Spleen (tissue), 11 donors: ENCODE data around the gene TNPO1. TPM values are rescaled to one million over a fixed set of nuclear protein-coding genes. Genes with fewer than 3 reads are reported as not detected.
A peak's percentile ranks its signal among the peaks of the same experiment; 100 is the strongest.

Experiments
- DNase-seq: peaks from one replicate; pipeline ENCODE4 v3.0.0-alpha.2; 2020
- H3K27ac ChIP-seq, 8 donors: fragments of 200-600 bp; sonication (generic) in 7 of 8; 1 replicate in 4 of 8; 2 replicates in 4 of 8; pipeline versions ENCODE4 v1.5.0 to v1.8.0; 2016 to 2021; ENCODE audit warnings: inconsistent platforms in 4 of 8, mild to moderate bottlenecking in 4 of 8, moderate library complexity in 1 of 8
- H3K27me3 ChIP-seq, 7 donors: fragments of 200-600 bp; sonication (generic) in 6 of 7; replicated peaks in 1 of 7; 1 replicate in 4 of 7; 2 replicates in 3 of 7; pipeline versions ENCODE4 v1.5.0 to v1.8.0; 2016 to 2021; ENCODE audit warnings: inconsistent platforms in 3 of 7, mild to moderate bottlenecking in 1 of 7
- H3K36me3 ChIP-seq, 6 donors: fragments of 200-600 bp; sonication (generic) in 5 of 6; 1 replicate in 4 of 6; 2 replicates in 2 of 6; pipeline versions ENCODE4 v1.5.0 to v1.8.0; 2016 to 2021; ENCODE audit warnings: inconsistent platforms in 2 of 6
- H3K4me1 ChIP-seq, 6 donors: fragments of 200-600 bp; sonication (generic) in 5 of 6; 1 replicate in 3 of 6; 2 replicates in 3 of 6; pipeline versions ENCODE4 v1.5.0 to v1.8.0; 2016 to 2021; ENCODE audit warnings: inconsistent platforms in 3 of 6
- H3K4me3 ChIP-seq, 8 donors: fragments of 200-600 bp; sonication (generic) in 7 of 8; 1 replicate in 4 of 8; 2 replicates in 4 of 8; pipeline versions ENCODE4 v1.5.0 to v1.8.0; 2016 to 2021; ENCODE audit warnings: inconsistent platforms in 4 of 8, mild to moderate bottlenecking in 4 of 8, moderate library complexity in 2 of 8
- H3K9me3 ChIP-seq, 8 donors: fragments of 200-600 bp; sonication (generic) in 7 of 8; 1 replicate in 4 of 8; 2 replicates in 4 of 8; pipeline versions ENCODE4 v1.5.0 to v1.8.0; 2016 to 2021; ENCODE audit warnings: inconsistent platforms in 4 of 8
- POLR2A ChIP-seq, 3 donors: fragments of 450-650 bp; IDR thresholded peaks; one replicate each; pipeline ENCODE4 v1.5.1; 2017; ENCODE audit warnings: antibody characterized with exemption in 3 of 3, mild to moderate bottlenecking in 1 of 3
- POLR2AphosphoS5 ChIP-seq, 3 donors: sonication (generic); formaldehyde crosslinking; IDR thresholded peaks; one replicate each; pipeline ENCODE4 v1.5.1; 2017; ENCODE audit warnings: antibody characterized with exemption in 3 of 3
- WGBS, 5 donors: extraction: QIAGEN DNeasy Blood & Tissue Kit in 3 of 5; methylation state at CpG; one replicate each; pipeline versions ENCODE4 v1.1.5 to v1.1.7; 2013 to 2018; 5-methylcytosine and 5-hydroxymethylcytosine counted together
- intact Hi-C: fragments of 100-400 bp; cut with DNase I; formaldehyde crosslinking; loops from one replicate; pipeline ENCODE4 v1.15.0; 2023; ENCODE audit warnings: low total_unique reads
- polyA plus RNA-seq, 3 donors: library from polyadenylated mRNA; stranded (reverse); fragments of 200-250 nt; gene quantifications; one replicate each; pipeline ENCODE4 v1.2.1, GENCODE V29; 2013
- total RNA-seq, 7 donors: library from RNA; depleted of rRNA in 3 of 7; stranded (reverse); fragments of >200 nt in 3 of 7; fragmentation: NEBNext Ultra II Directional in 4 of 7; extraction: Animal tissue kit (Norgen Biotek cat#: 25700) in 4 of 7; gene quantifications; one replicate each; pipeline versions ENCODE4 v1.1.0 to v1.2.1, GENCODE V29; 2016 to 2021
- TF ChIP-seq, protein P1 (sequence below), 11 experiments: fragments of 200-600 bp in 7 of 11; fragments of 450-650 bp in 4 of 11; sonication (generic) in 4 of 11; IDR thresholded peaks in 8 of 11; conservative IDR thresholded peaks in 3 of 11; 1 replicate in 7 of 11; 2 replicates in 4 of 11; pipeline versions ENCODE4 v1.4.0 to v1.8.0; 2016 to 2021; ENCODE audit warnings: antibody characterized with exemption in 11 of 11, inconsistent platforms in 4 of 11, mild to moderate bottlenecking in 1 of 11
- donor health status: healthy with polysubstance abuse.
- donor health status: DM: no; HTN: no; CAD: no; lungs with moderate emphysema.
- donor health status: DM: no; HTN: no; CAD: no.
- donor health status: Bipolar disorder and iron deficiency.
- donor health status: healthy.
- donor health status: DM: no; HTN: no; CAD: no.
- donor health status: DM: yes; HTN: yes; CAD: no.

TNPO1 gene
- total and polyA plus RNA-seq, 10 donors, result 5.7 to 192 (median 85.7) TPM

DNA sequence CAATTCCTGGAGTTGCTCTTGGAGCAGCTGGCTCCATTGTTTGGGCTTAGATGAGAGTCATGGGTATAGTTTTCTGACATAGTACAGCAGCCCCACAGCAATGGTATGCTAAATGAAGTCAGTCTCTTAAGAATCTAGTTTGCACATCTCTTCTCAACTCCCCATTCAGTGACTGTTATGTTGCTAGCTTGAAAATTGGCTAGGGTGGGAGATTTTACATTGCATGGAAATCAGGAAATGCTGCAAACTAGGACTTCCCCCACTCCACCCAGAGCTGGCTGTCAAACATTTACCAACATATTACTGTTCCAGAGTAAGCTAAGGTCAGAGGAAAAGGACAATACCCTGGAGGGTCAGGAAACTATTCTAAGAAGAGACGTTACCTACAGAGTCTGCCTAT lies 121.7 kb downstream of the TNPO1 start:
- no peak for DNase-seq
- H3K27ac ChIP-seq, result peak overlapping the region in 5 of 8 donors; percentile 42 to 72 (median 55)
- H3K4me1 ChIP-seq, result peaks cover 0 to 32% (median 7%) of the 10 kb centered on the region in 6 donors
- H3K9me3 ChIP-seq, result peaks cover 0 to 6% (median 0%) of the 10 kb centered on the region in 8 donors
- WGBS, 5 donors, result 16 to 36% (median 32%) methylated on average over 1 of the region's 1 CpG
- TF ChIP-seq, protein P1, sequence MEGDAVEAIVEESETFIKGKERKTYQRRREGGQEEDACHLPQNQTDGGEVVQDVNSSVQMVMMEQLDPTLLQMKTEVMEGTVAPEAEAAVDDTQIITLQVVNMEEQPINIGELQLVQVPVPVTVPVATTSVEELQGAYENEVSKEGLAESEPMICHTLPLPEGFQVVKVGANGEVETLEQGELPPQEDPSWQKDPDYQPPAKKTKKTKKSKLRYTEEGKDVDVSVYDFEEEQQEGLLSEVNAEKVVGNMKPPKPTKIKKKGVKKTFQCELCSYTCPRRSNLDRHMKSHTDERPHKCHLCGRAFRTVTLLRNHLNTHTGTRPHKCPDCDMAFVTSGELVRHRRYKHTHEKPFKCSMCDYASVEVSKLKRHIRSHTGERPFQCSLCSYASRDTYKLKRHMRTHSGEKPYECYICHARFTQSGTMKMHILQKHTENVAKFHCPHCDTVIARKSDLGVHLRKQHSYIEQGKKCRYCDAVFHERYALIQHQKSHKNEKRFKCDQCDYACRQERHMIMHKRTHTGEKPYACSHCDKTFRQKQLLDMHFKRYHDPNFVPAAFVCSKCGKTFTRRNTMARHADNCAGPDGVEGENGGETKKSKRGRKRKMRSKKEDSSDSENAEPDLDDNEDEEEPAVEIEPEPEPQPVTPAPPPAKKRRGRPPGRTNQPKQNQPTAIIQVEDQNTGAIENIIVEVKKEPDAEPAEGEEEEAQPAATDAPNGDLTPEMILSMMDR (IDR thresholded peaks at IDR 0.05 in 8 of 11, conservative IDR thresholded peaks at IDR 0.05 in 3 of 11), result no peak
- TF ChIP-seq POLR2A (IDR thresholded peaks at IDR 0.05) (no peak), POLR2AphosphoS5 (IDR thresholded peaks at IDR 0.05) (no peak)
- intact Hi-C loops, result no loop called here
- no peaks in the 10 kb centered on the region for H3K36me3 ChIP-seq
- no peak overlapping the region for H3K4me3 ChIP-seq
- no peaks in the 10 kb centered on the region for H3K27me3 ChIP-seq

DNA sequence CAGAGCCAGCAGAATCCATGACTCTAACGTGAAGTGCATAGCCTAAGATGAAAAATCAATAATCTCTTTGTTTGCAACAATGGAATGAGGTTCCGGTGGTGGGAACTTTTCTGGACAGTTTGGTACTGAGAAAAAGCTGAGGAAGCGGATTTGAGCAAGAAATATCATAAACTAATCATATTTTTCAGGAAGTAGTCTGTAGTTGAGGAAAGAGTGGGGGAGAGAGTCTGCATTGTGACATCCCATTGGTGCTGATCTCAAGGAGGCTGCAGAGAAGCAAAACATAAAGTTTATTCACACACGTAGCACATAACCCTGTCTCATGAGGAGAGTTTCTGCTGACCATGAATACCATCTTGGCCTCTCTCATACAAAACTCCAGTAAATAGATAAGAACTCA lies 123.6 kb downstream of the TNPO1 start:
- peak overlapping the region in 4 of 8 donors; percentile 47 to 72 (median 60) for H3K27ac ChIP-seq
- H3K36me3 ChIP-seq, result no peaks in the 10 kb centered on the region
- TF ChIP-seq POLR2AphosphoS5 (IDR thresholded peaks at IDR 0.05), result peak in 1 of 3 donors; percentile 46
- no peak for TF ChIP-seq POLR2A (IDR thresholded peaks at IDR 0.05)
- no peaks in the 10 kb centered on the region for H3K27me3 ChIP-seq
- peaks cover 0 to 3% (median 0%) of the 10 kb centered on the region in 8 donors for H3K9me3 ChIP-seq
- no peak overlapping the region for H3K4me3 ChIP-seq
- DNase-seq, result no peak
- 37 to 62% (median 51%) methylated on average over 4 of the region's 4 CpGs for WGBS, 5 donors
- H3K4me1 ChIP-seq, result peaks cover 0 to 32% (median 7%) of the 10 kb centered on the region in 6 donors
- intact Hi-C loops, result no loop called here

DNA sequence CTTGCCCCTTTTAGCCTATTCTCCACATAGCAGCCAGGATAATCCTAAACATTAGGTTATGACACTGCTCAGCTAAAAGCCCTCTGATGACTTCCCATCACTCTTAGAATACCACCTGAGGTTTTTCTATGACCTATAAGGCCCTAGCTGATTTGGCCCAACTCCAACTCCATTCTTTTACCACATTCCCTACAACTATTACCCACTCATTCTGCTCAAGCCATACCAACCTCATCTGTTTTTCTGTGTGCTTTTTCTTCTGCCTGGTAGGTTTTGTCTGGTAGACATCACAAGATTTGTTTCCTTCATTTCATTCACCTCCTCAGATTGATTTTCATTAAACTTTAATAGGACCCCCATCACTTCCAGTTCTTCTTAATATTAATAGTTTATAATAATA lies 126.8 kb downstream of the TNPO1 start:
- Histone ChIP-seq H3K9me3 (no peaks in the 10 kb centered on the region), H3K36me3 (no peaks in the 10 kb centered on the region), H3K4me1 (peaks cover 0 to 17% (median 1%) of the 10 kb centered on the region in 6 donors), H3K27me3 (no peaks in the 10 kb centered on the region), H3K4me3 (no peak overlapping the region), H3K27ac (no peak overlapping the region)
- intact Hi-C loops, result no loop called here
- no peak for DNase-seq
- TF ChIP-seq POLR2A (IDR thresholded peaks at IDR 0.05), result no peak
- TF ChIP-seq, protein P1 (IDR thresholded peaks at IDR 0.05 in 8 of 11, conservative IDR thresholded peaks at IDR 0.05 in 3 of 11), result no peak
- TF ChIP-seq POLR2AphosphoS5 (IDR thresholded peaks at IDR 0.05), result no peak

DNA sequence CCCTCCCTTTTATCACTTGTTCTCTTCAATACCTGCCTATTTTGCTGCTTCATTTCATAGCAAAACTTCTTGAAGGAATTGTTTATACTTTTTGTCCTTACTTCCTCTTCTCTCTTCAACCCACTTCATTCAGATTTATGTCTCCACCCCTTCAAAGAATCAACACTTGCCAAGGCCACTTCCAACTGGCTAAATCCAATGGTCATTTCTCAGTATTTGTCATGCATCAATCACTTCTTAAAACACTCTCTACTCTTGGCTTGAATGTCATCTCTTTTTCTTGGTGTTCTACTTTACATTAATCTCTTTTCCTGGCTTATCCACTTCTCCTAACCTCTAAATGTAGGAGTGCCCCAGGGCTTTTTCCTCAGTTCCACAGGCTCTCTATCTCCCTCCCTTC lies 131.0 kb downstream of the TNPO1 start:
- DNase-seq, result no peak
- Histone ChIP-seq H3K4me1 (peaks cover 0 to 3% (median 0%) of the 10 kb centered on the region in 6 donors), H3K36me3 (no peaks in the 10 kb centered on the region), H3K9me3 (no peaks in the 10 kb centered on the region), H3K4me3 (no peak overlapping the region), H3K27me3 (no peaks in the 10 kb centered on the region), H3K27ac (no peak overlapping the region)
- intact Hi-C loops, result no loop called here
- no peak for TF ChIP-seq POLR2AphosphoS5 (IDR thresholded peaks at IDR 0.05)
- no peak for TF ChIP-seq POLR2A (IDR thresholded peaks at IDR 0.05)
- TF ChIP-seq, protein P1 (IDR thresholded peaks at IDR 0.05 in 8 of 11, conservative IDR thresholded peaks at IDR 0.05 in 3 of 11), result no peak

DNA sequence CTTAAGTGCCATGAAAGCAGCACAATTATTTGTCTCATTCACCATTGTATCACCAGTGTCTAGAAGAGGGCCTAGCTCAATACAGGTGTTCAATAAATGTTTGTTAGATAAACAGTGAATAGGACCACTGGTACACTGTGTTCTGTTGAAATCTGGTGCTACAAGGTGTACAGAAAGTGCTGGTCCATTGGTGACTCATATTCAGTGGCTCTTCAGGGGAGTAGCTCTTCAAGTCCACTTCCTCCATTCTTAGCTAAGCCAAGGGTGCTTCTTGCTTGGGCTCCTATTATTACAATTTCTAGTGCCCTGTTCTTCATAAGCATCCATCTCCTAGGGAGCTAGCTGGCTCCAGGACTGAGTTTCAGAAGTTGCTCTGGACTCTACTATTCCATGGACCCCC lies 133.0 kb downstream of the TNPO1 start:
- Histone ChIP-seq H3K27ac (no peak overlapping the region), H3K27me3 (no peaks in the 10 kb centered on the region), H3K4me3 (no peak overlapping the region), H3K9me3 (no peaks in the 10 kb centered on the region), H3K36me3 (no peaks in the 10 kb centered on the region), H3K4me1 (peaks cover 0 to 9% (median 2%) of the 10 kb centered on the region in 6 donors)
- TF ChIP-seq, protein P1 (IDR thresholded peaks at IDR 0.05 in 8 of 11, conservative IDR thresholded peaks at IDR 0.05 in 3 of 11), result no peak
- TF ChIP-seq POLR2AphosphoS5 (IDR thresholded peaks at IDR 0.05) (no peak), POLR2A (IDR thresholded peaks at IDR 0.05) (no peak)
- intact Hi-C loops, result no loop called here
- no peak for DNase-seq
